ENCODE results near the gene NTF4.
"Not testable (repeated sequence)": the region's sequence is repeated elsewhere in the genome, so short reads cannot be mapped to it uniquely, and the experiment has no call there.

Gene NTF4

GRCh38 chr19:49042177-49042576 lies 22.4 kb downstream of the NTF4 start:
- no peak for TF ChIP-seq NFRKB (IDR thresholded peaks at IDR 0.05)
- CTCF ChIA-PET: no interaction called here
- DNase-seq (ENCODE audit: extremely low spot score): no peak
- POLR2A ChIA-PET: no interaction called here

- DNase-seq (ENCODE audit: extremely low spot score); POLR2A ChIA-PET: not testable (repeated sequence)
- CTCF ChIA-PET: interaction anchor here (0.6 kb wide), 1 partner anchor 639 kb away, joined by 5 read pairs; no protein-coding TSS in a partner anchor
Observed at GRCh38 chr19:49039736-49040135, 24.9 kb downstream of the NTF4 start.

- POLR2A ChIA-PET; DNase-seq (ENCODE audit: extremely low spot score): not testable (repeated sequence)
- CTCF ChIA-PET: interaction anchor here (1.1 kb wide), 1 partner anchor 18 kb away, joined by 3 read pairs; no protein-coding TSS in a partner anchor
Observed at GRCh38 chr19:49038557-49039276, 25.9 kb downstream of the NTF4 start.

- CTCF ChIA-PET: interaction anchor here (1.1 kb wide), 1 partner anchor 18 kb away, joined by 3 read pairs; no protein-coding TSS in a partner anchor
Observed at GRCh38 chr19:49038111-49038510, 26.5 kb downstream of the NTF4 start.

GRCh38 chr19:49036815-49037214 lies 27.8 kb downstream of the NTF4 start, which contains the start of gene CGB1:
CGB1 (minus strand) TSS chr19:49036895; CDS start chr19:49036711, 184 bp downstream.
- POLR2A ChIA-PET, CTCF ChIA-PET: not testable (repeated sequence)
- peak; percentile 53 for DNase-seq (ENCODE audit: extremely low spot score)

More at GRCh38 chr19:49038111-49038510, 26.5 kb downstream of the NTF4 start:
- DNase-seq (ENCODE audit: extremely low spot score); POLR2A ChIA-PET: not testable (repeated sequence)

GRCh38 chr19:49031642-49032301 lies 32.8 kb downstream of the NTF4 start, which contains the start of gene CGB2:
CGB2 (plus strand) TSS chr19:49031890; CDS start chr19:49032096, 206 bp downstream.
- CTCF ChIA-PET: interaction anchor here (0.6 kb wide), 1 partner anchor 162 kb away, joined by 4 read pairs; no protein-coding TSS in a partner anchor
- POLR2A ChIA-PET; DNase-seq (ENCODE audit: extremely low spot score): not testable (repeated sequence)

- POLR2A ChIA-PET; CTCF ChIA-PET; DNase-seq (ENCODE audit: extremely low spot score): not testable (repeated sequence)
Observed at GRCh38 chr19:49030323-49030722, 34.3 kb downstream of the NTF4 start.

GRCh38 chr19:49029749-49030148 lies 34.9 kb downstream of the NTF4 start:
- POLR2A ChIA-PET; CTCF ChIA-PET; DNase-seq (ENCODE audit: extremely low spot score): not testable (repeated sequence)

GRCh38 chr19:49028686-49029085 lies 35.9 kb downstream of the NTF4 start:
- DNase-seq (ENCODE audit: extremely low spot score); POLR2A ChIA-PET; CTCF ChIA-PET: not testable (repeated sequence)

- CTCF ChIA-PET: not testable (repeated sequence)
Observed at GRCh38 chr19:49025599-49025998, 39.0 kb downstream of the NTF4 start.

GRCh38 chr19:49025088-49025487 lies 39.5 kb downstream of the NTF4 start:
- CTCF ChIA-PET, POLR2A ChIA-PET: not testable (repeated sequence)

More at GRCh38 chr19:49025599-49025998, 39.0 kb downstream of the NTF4 start:
- POLR2A ChIA-PET; DNase-seq (ENCODE audit: extremely low spot score): not testable (repeated sequence)

GRCh38 chr19:49024233-49024632 lies 40.4 kb downstream of the NTF4 start, which contains the start of gene CGB3:
CGB3 (minus strand) TSS chr19:49024333; CDS start chr19:49023971, 362 bp downstream.
- CTCF ChIA-PET; POLR2A ChIA-PET; DNase-seq (ENCODE audit: extremely low spot score): not testable (repeated sequence)

More at GRCh38 chr19:49025088-49025487, 39.5 kb downstream of the NTF4 start:
- not testable (repeated sequence) for DNase-seq (ENCODE audit: extremely low spot score)

- ChIA-PET CTCF (interaction anchor here (1.0 to 1.3 kb wide), 2 partner anchors 22 to 24 kb away, joined by 4 read pairs; no protein-coding TSS in a partner anchor), POLR2A (interaction anchor here (1.4 kb wide), 1 partner anchor 29 kb away, joined by 5 read pairs; the partner anchor contains the start of genes GYS1 and RUVBL2)
- no peak for DNase-seq (ENCODE audit: extremely low spot score)
- TF ChIP-seq HDGF (IDR thresholded peaks at IDR 0.05; ENCODE audit: borderline replicate concordance) (no peak), ZNF384 (IDR thresholded peaks at IDR 0.05) (no peak), LEF1 (IDR thresholded peaks at IDR 0.05; ENCODE audit: borderline replicate concordance) (no peak), L3MBTL2 (conservative IDR thresholded peaks at IDR 0.05) (no peak), TARDBP (IDR thresholded peaks at IDR 0.05) (no peak), ELF4 (IDR thresholded peaks at IDR 0.05) (no peak), FOXM1 (IDR thresholded peaks at IDR 0.05; ENCODE audit: borderline replicate concordance) (no peak), NFRKB (IDR thresholded peaks at IDR 0.05) (no peak), FOXK2 (IDR thresholded peaks at IDR 0.05) (no peak), SUZ12 (IDR thresholded peaks at IDR 0.05) (no peak), BHLHE40 (IDR thresholded peaks at IDR 0.05; ENCODE audit: borderline replicate concordance) (no peak), PKNOX1 (IDR thresholded peaks at IDR 0.05) (no peak), FOXA1 (IDR thresholded peaks at IDR 0.05) (no peak), SP1 (IDR thresholded peaks at IDR 0.05) (no peak), CTBP1 (IDR thresholded peaks at IDR 0.05; ENCODE audit: borderline replicate concordance) (no peak), ARNT (IDR thresholded peaks at IDR 0.05) (no peak)
Observed at GRCh38 chr19:49022116-49022515, 42.5 kb downstream of the NTF4 start.
